GM21825 (cell line): ENCODE data around the gene CD1E.
"Not testable (repeated sequence)": the region's sequence is repeated elsewhere in the genome, so short reads cannot be mapped to it uniquely, and the experiment has no call there.

Source experiments
- ATAC-seq: cut with Tn5 transposase; IDR thresholded peaks from one replicate; pipeline ENCODE4 v1.9.1; 2021; ENCODE audit warnings: mild to moderate bottlenecking, moderate library complexity; ENCODE audit not compliant: unreplicated experiment

The CD1E gene

GRCh38 chr1:158357441-158357840, 3.7 kb downstream of the CD1E start:
- no peak for ATAC-seq

DNA sequence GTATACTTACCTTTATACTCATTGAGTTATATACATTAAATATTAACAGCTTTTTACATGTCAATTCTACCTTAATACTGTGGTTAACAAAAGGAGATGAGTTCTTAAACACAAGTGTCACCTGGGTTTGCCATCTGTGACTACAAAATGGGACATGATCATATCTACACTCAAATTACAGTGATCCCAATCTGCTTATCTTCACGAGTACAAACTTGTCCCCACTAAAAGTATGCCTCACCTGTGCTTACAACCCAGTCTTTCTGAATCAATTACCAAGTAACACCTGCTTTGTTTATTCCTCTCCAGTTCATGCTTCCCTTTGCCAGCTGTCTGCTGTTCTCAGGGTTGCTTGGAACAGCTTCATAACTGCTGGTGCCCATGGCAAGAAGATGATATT, 8.8 kb downstream of the CD1E start:
- no peak for ATAC-seq

- ATAC-seq, result no peak
These were observed 9.2 kb downstream of the CD1E start for GRCh38 chr1:158362941-158363340.

- ATAC-seq, result no peak
These were observed 13.1 kb downstream of the CD1E start for GRCh38 chr1:158366783-158367182.

DNA sequence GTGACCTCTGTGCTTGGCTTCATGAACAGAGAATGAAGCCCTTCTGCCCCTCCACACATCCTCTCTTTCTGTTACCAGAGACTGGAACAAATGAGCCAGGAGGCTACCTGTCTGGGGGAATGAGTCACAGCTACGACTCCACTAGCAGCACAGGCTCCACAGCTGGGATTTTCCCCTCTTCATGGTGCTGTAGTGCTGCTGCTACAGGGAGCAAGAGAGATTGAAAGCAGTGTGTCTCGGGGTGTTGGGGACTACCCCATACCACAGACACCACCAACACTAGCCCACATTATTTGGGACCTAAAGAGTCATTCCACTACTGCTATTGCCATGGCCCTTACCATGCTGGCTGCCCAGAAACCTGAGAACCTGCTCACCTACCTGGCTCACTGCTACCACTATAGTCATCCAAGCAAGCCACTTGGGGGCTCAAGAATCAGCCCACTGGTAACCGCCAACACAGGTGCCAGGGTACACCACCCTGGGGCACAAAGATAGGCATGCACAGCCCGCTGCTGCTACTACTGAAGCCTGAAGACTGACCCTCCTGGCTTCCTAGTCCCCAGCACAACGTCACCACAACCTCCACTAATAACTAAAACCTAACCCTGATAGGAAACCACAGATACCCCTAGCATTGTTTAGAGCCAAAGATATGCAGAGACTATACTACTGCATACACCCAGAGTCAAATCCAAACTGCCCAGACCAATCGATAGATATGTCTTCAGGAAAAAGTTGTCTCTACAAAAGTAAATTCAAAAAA, 17.7 kb downstream of the CD1E start:
- peak; percentile 98 for ATAC-seq

GRCh38 chr1:158374101-158374500, 20.4 kb downstream of the CD1E start:
- ATAC-seq, result not testable (repeated sequence)

- ATAC-seq, result no peak
These were observed 21.2 kb downstream of the CD1E start for GRCh38 chr1:158374860-158375259.

- no peak for ATAC-seq
These were observed 36.6 kb downstream of the CD1E start for GRCh38 chr1:158390331-158390730.

- ATAC-seq, result no peak
These were observed 37.4 kb downstream of the CD1E start for GRCh38 chr1:158391099-158391498.

DNA sequence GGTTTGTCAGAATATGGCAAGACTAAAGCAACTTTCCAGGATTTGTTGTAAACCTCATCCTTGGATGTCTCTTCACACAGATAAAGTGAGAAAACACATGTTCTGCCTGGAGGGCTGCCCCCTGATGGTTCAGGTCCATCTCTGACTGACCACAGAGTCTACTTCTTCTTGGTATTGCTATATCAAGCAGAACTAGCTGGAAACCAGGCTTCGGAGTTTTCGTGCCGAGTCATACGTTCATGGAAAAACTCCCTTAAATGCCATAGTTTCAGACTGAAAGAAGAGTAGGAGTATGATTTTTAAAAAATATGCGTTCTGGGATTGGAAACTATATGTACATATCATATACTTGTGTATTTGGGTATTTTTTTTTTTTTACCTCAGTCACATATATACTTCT, 39.8 kb downstream of the CD1E start:
- ATAC-seq, result no peak

GRCh38 chr1:158396646-158397045, 43.0 kb downstream of the CD1E start:
- no peak for ATAC-seq

DNA sequence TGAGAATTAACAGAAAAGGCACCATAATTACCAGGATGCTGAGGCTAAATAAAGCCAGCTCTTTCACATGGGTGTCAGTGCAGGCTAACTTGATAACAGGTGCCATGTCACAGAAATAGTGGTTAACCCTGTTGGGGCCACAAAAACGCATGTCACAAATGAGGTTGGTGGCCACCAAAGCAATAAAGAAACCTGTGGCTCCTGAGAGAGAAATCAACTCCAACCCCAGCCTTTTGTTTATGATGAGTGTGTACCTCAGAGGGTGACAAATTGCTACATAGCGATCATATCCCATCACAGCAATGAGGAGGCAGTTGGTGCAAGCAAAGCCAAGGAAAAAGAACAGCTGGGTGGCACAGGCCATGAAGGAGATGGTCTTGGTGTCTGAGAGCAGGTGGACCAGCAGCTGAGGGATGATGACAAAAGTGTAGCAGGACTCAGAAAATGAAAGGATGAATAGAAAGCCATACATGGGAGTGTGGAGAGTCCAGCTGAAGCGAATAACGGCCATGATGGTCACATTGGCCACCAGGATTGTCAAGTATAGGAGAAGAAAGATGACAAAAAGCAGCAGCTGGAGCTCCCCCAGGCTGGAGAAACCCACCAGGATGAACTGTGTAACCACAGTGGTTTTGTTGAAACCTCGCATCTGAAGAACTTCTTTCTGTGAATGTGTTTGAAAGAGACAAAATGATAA, 45.3 kb downstream of the CD1E start, which contains the start of gene OR10T2:
OR10T2 (minus strand) TSS at position 649 of the 697 bp plus-strand sequence; CDS start at position 649, 0 bp downstream.
- no peak for ATAC-seq

GRCh38 chr1:158400871-158401270, 47.2 kb downstream of the CD1E start:
- ATAC-seq, result no peak

DNA sequence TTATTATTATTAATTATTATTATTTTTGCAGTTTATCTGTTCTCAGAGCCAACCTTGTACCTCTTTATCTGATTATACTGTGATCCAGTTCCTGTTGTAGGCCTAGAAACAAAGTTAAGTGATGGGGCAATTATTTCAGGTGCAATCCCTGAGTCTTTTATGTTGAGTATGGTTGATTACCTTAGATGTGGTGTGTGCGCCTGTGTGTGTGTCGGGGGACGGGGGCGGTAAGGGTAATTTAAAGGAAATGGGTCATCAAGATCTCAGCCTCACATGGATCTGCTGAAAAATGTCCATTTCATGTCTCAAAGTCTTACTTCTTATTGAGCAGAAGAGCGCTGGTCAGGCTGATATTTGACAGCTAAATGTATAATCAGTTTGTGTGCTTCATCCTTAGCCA, 53.4 kb downstream of the CD1E start:
- no peak for ATAC-seq
